Loucy (cell line): Measurements from ENCODE around the gene PHF11.

Experiments used
- EZH2phosphoT487 ChIP-seq: fragments of 200-600 bp; IDR thresholded peaks from 2 replicates; pipeline ENCODE4 v1.6.1; 2018; ENCODE audit warnings: antibody characterized with exemption, mild to moderate bottlenecking, moderate library complexity, borderline replicate concordance
- TF ChIP-seq, protein P1 (sequence below): fragments of 200-600 bp; sonication (generic); conservative IDR thresholded peaks from 2 replicates; pipeline ENCODE4 v1.5.1; 2014; ENCODE audit warnings: mild to moderate bottlenecking, antibody characterized with exemption, low read length

DNA sequence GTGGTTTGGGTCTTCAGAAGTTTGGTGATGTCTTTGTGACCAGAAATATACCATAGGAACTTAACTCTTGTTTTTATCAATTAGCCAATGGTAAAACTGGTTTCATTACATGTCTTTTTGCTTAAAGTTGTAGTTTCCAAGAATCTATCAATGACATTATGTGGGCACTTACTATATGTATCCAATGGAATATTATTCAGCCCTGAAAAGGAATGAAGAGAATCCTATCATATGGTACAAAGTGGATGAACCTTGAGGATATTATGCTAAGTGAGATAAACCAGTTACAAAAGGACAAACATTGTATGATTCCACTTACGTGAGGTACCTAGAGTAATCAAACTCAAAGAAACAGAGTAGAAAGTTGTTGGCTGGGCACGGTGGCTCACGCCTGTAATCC lies 63.3 kb downstream of the PHF11 start:
- TF ChIP-seq, protein P1, sequence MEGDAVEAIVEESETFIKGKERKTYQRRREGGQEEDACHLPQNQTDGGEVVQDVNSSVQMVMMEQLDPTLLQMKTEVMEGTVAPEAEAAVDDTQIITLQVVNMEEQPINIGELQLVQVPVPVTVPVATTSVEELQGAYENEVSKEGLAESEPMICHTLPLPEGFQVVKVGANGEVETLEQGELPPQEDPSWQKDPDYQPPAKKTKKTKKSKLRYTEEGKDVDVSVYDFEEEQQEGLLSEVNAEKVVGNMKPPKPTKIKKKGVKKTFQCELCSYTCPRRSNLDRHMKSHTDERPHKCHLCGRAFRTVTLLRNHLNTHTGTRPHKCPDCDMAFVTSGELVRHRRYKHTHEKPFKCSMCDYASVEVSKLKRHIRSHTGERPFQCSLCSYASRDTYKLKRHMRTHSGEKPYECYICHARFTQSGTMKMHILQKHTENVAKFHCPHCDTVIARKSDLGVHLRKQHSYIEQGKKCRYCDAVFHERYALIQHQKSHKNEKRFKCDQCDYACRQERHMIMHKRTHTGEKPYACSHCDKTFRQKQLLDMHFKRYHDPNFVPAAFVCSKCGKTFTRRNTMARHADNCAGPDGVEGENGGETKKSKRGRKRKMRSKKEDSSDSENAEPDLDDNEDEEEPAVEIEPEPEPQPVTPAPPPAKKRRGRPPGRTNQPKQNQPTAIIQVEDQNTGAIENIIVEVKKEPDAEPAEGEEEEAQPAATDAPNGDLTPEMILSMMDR: no peak
- no peak for TF ChIP-seq EZH2phosphoT487
